SH-SY5Y (cell line): ENCODE results near the gene TMEFF1.

Source experiments
- GATA2 ChIP-seq: IDR thresholded peaks from 2 replicates; pipeline ENCODE4 v1.6.1; 2011; ENCODE audit warnings: mild to moderate bottlenecking, low read depth, low read length
- GATA3 ChIP-seq: IDR thresholded peaks from 2 replicates; pipeline ENCODE4 v1.6.1; 2011; ENCODE audit warnings: low read depth, mild to moderate bottlenecking, low read length, moderate library complexity

DNA sequence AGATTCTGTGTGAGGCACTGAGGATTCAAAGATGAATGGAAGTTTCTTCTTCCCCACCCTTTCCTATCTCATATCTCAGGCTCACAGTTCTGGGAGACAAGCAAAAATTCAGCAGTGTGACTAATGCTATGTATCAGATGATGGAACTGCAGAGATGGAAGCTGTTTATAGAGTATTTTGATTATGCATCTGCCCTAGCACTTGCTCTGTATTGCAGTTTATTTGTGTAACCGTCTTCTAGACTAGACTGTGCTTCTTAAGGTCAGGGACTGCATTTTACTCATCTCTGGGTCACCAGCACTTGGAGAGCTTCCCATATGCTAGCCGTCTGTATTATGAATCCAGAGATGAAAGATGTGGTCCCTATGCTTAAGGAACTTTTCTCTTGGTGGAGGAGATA lies 117.5 kb downstream of the TMEFF1 start:
- TF ChIP-seq GATA3: no peak
- no peak for TF ChIP-seq GATA2
